Lung (tissue), 12 donors: ENCODE measurements around the gene ANG. TPM values are rescaled to one million over a fixed set of nuclear protein-coding genes. Genes with fewer than 3 reads are reported as not detected.

Experiments
- ATAC-seq: fragments of 200-7000 bp; cut with Tn5 transposase; one replicate; pipeline ENCODE4 v1.9.1; 2020; ENCODE audit warnings: moderate number of reproducible peaks; ENCODE audit not compliant: insufficient read depth, low FRiP score
- DNase-seq, 3 donors: peaks; one replicate each; pipeline ENCODE4 v3.0.0-alpha.2; 2013 to 2017
- H3K27ac ChIP-seq, 2 donors: one replicate each; pipeline ENCODE4 v1.5.1; 2013; ENCODE audit warnings: mild to moderate bottlenecking in 2 of 2, moderate library complexity in 2 of 2, control low read depth in 1 of 2, inconsistent platforms in 1 of 2, low read depth in 1 of 2, low read length in 1 of 2
- H3K27me3 ChIP-seq, 3 donors: one replicate each; pipeline ENCODE4 v1.5.1; 2013; ENCODE audit warnings: low read length in 2 of 3; ENCODE audit not compliant: control insufficient read depth in 3 of 3, insufficient read depth in 3 of 3
- H3K36me3 ChIP-seq, 4 donors: one replicate each; pipeline ENCODE4 v1.5.1; 2013; ENCODE audit warnings: low read length in 4 of 4, mild to moderate bottlenecking in 1 of 4, moderate library complexity in 1 of 4; ENCODE audit not compliant: control insufficient read depth in 4 of 4, insufficient read depth in 4 of 4
- H3K4me1 ChIP-seq, 5 donors: one replicate each; pipeline ENCODE4 v1.5.1; 2013; ENCODE audit warnings: low read length in 5 of 5, mild to moderate bottlenecking in 2 of 5, moderate library complexity in 1 of 5; ENCODE audit not compliant: control insufficient read depth in 5 of 5, insufficient read depth in 5 of 5
- H3K4me3 ChIP-seq: one replicate; pipeline ENCODE4 v1.5.1; 2013; ENCODE audit warnings: mild to moderate bottlenecking, control low read depth, moderate library complexity
- H3K9ac ChIP-seq, 2 donors: one replicate each; pipeline ENCODE4 v1.5.1; 2013; ENCODE audit warnings: low read length in 2 of 2, control low read depth in 1 of 2; ENCODE audit not compliant: insufficient read depth in 1 of 2
- H3K9me3 ChIP-seq, 4 donors: one replicate each; pipeline ENCODE4 v1.5.1; 2013; ENCODE audit warnings: low read length in 3 of 4, mild to moderate bottlenecking in 1 of 4, moderate library complexity in 1 of 4; ENCODE audit not compliant: control insufficient read depth in 4 of 4, insufficient read depth in 3 of 4
- WGBS, 2 donors: extraction: QIAGEN DNeasy Blood & Tissue Kit; methylation state at CpG; one replicate each; pipeline ENCODE4 v1.1.7; 2013; 5-methylcytosine and 5-hydroxymethylcytosine counted together
- polyA plus RNA-seq, 2 donors: library from polyadenylated mRNA; stranded (reverse); fragments of 200-250 nt; gene quantifications; one replicate each; pipeline ENCODE4 v1.2.1, GENCODE V29; 2013
- total RNA-seq, 2 donors: library from RNA; depleted of rRNA in 1 of 2; stranded (reverse); fragments of >200 nt in 1 of 2; gene quantifications; one replicate each; pipeline ENCODE4 v1.2.1, GENCODE V29; 2014 to 2021
- TF ChIP-seq, protein P1 (sequence below): IDR thresholded peaks from 2 replicates; pipeline ENCODE4 v1.5.1; 2012; ENCODE audit warnings: mild to moderate bottlenecking; ENCODE audit errors: control extremely low read depth, extremely low read depth
- donor health status: control.
- donor health status: control.
- donor health status: Bipolar disorder and iron deficiency.
- donor health status: healthy.
- donor health status: DM: yes; HTN: yes; CAD: no.

Gene ANG
- total and polyA plus RNA-seq, 4 donors, result 14.0 to 27.5 (median 18.0) TPM

GRCh38 chr14:20658246-20658645, 30.3 kb upstream of the ANG start:
- H3K36me3 ChIP-seq, result no peaks in the 10 kb centered on the region
- H3K27me3 ChIP-seq, result peaks cover 0 to 82% (median 45%) of the 10 kb centered on the region in 3 donors
- peaks cover 0 to 4% (median 0%) of the 10 kb centered on the region in 5 donors for H3K4me1 ChIP-seq
- no peak overlapping the region for H3K27ac ChIP-seq
- TF ChIP-seq, protein P1, sequence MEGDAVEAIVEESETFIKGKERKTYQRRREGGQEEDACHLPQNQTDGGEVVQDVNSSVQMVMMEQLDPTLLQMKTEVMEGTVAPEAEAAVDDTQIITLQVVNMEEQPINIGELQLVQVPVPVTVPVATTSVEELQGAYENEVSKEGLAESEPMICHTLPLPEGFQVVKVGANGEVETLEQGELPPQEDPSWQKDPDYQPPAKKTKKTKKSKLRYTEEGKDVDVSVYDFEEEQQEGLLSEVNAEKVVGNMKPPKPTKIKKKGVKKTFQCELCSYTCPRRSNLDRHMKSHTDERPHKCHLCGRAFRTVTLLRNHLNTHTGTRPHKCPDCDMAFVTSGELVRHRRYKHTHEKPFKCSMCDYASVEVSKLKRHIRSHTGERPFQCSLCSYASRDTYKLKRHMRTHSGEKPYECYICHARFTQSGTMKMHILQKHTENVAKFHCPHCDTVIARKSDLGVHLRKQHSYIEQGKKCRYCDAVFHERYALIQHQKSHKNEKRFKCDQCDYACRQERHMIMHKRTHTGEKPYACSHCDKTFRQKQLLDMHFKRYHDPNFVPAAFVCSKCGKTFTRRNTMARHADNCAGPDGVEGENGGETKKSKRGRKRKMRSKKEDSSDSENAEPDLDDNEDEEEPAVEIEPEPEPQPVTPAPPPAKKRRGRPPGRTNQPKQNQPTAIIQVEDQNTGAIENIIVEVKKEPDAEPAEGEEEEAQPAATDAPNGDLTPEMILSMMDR, result no peak
- H3K4me3 ChIP-seq, result no peak overlapping the region
- ATAC-seq (no peak), DNase-seq (no peak)
- peaks cover 0 to 3% (median 0%) of the 10 kb centered on the region in 4 donors for H3K9me3 ChIP-seq
- 48 to 54% methylated on average over 3 of the region's 3 CpGs for WGBS, 2 donors
- H3K9ac ChIP-seq, result no peak overlapping the region

DNA sequence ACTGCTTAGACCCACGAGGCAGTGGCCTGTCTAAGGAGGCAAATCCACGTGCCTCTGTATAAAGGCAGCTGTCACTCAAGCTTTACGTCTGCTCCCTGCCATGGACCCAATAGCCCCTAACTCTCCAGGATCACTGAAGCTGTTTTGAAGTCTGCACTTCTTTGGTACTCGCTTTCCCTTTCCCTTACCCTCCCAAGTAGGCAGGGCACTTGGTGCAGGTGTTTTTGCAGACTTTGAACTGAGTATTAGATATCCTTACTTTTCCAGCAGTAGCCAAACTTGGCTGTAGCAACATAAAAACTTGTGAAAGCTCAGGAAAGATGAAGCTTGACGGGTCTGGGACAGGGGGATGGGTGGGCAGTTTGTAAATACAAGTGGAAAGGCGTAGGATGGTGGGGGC, 29.2 kb upstream of the ANG start:
- Histone ChIP-seq H3K36me3 (no peaks in the 10 kb centered on the region), H3K9me3 (peaks cover 0 to 3% (median 0%) of the 10 kb centered on the region in 4 donors), H3K27me3 (peaks cover 0 to 81% (median 44%) of the 10 kb centered on the region in 3 donors), H3K27ac (no peak overlapping the region), H3K9ac (no peak overlapping the region), H3K4me1 (peaks cover 0 to 6% (median 0%) of the 10 kb centered on the region in 5 donors), H3K4me3 (no peak overlapping the region)
- 79 to 86% methylated on average over 6 of the region's 6 CpGs for WGBS, 2 donors
- DNase-seq (no peak), ATAC-seq (no peak)
- TF ChIP-seq, protein P1, result no peak

DNA sequence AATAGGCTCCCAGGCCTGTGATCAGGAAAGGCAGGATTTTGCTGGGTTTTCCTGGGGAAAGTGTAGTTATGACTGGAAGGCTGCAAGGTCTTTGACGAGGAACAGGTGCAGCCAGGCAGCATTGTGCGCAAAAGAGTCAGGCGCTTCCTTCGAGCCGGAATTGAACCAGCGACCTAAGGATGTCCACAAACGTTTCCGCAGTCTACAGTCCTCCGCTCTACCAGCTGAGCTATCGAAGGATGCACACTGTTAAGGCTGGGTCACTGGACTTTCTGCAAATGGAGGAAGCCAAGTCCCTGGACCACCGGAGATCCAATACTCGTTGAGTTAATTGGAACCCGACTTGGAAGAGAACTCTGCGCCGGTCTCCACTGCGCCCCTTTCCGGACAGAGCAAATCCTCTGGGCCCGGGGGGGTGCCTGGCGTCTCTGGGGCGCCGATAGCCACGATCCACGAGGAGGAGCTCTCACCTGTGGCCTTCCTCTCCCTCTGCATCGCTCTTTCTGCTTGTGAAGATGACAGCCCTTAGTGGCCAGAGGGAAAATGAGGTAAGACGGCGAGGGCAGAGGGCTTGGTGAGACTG, 28.7 kb upstream of the ANG start:
- no peak overlapping the region for H3K4me3 ChIP-seq
- WGBS, 2 donors, result 52 to 56% methylated on average over 26 of the region's 26 CpGs
- peaks cover 0 to 86% (median 47%) of the 10 kb centered on the region in 3 donors for H3K27me3 ChIP-seq
- no peak for DNase-seq
- H3K9me3 ChIP-seq, result peaks cover 0 to 3% (median 0%) of the 10 kb centered on the region in 4 donors
- H3K36me3 ChIP-seq, result no peaks in the 10 kb centered on the region
- ATAC-seq, result no peak
- TF ChIP-seq, protein P1, result no peak
- H3K4me1 ChIP-seq, result peaks cover 0 to 6% (median 0%) of the 10 kb centered on the region in 5 donors
- H3K9ac ChIP-seq, result no peak overlapping the region
- H3K27ac ChIP-seq, result no peak overlapping the region
